ENCODE measurements around the gene NPR1.

DNA sequence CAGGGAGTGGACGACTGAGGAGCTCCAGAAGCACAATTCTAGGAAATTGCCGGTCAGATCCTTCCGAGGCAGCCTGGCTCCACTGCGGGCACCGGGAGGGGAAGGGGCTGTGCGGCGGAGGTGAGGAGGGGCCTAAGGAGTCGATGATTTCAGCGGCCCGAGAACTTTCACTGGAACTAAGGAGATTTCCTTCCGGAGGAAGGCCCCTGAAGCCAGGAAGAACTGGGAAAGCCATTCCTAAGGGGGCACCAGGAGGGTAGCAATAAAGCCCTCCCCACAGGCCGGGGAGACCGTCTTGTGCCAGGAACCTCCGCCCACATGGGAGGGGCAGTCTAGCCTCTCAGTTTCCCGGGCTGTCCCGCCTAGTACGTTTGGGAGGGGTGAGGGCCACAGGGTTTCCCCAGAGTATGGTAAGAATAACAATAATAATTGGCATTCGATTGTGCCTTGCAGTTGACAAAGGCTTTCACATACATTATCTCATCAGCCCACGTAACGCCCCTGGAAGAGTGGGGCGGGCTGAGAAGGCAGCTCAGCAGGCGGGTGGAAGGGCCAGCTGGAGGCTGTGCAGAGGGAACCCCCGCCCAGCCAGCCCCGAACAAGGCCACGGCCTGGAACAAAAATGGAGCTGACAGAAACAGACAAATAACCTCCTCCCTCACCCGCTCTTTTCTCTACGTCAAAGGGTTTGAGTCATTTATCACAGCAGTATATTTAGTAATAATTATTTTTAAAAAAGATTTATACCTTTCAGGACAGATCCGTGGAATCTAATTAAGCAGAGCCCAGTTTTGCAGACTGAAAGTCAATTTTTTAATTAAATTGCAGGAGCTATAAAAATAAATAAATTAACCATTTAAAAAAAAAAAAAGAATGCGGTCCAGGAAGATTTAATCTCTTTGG is 19.8 kb downstream of the NPR1 start:
- TF ChIP-seq, protein P1, sequence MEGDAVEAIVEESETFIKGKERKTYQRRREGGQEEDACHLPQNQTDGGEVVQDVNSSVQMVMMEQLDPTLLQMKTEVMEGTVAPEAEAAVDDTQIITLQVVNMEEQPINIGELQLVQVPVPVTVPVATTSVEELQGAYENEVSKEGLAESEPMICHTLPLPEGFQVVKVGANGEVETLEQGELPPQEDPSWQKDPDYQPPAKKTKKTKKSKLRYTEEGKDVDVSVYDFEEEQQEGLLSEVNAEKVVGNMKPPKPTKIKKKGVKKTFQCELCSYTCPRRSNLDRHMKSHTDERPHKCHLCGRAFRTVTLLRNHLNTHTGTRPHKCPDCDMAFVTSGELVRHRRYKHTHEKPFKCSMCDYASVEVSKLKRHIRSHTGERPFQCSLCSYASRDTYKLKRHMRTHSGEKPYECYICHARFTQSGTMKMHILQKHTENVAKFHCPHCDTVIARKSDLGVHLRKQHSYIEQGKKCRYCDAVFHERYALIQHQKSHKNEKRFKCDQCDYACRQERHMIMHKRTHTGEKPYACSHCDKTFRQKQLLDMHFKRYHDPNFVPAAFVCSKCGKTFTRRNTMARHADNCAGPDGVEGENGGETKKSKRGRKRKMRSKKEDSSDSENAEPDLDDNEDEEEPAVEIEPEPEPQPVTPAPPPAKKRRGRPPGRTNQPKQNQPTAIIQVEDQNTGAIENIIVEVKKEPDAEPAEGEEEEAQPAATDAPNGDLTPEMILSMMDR (IDR thresholded peaks at IDR 0.05), result no peak
- TF ChIP-seq POLR2A (IDR thresholded peaks at IDR 0.05) (no peak), POLR2AphosphoS5 (IDR thresholded peaks at IDR 0.05) (peak; percentile 56 to 68)
